GM23338 (cell line): ENCODE data around the gene MAN1B1.

Source experiments
- CTCF ChIP-seq, 2 experiments: fragments of 200-600 bp in 1 of 2; sonication (generic) in 1 of 2; conservative IDR thresholded peaks; 2 replicates each; pipeline versions ENCODE4 v1.5.1 to v1.6.1; 2016 to 2017; ENCODE audit warnings: antibody characterized with exemption in 2 of 2, low read depth in 2 of 2, mild to moderate bottlenecking in 2 of 2, moderate library complexity in 1 of 2
- EZH2 ChIP-seq: fragments of 200-600 bp; sonication (generic); IDR thresholded peaks from one replicate; pipeline ENCODE4 v1.8.0; 2017; ENCODE audit warnings: antibody characterized with exemption, mild to moderate bottlenecking, low read depth; ENCODE audit not compliant: unreplicated experiment
- EZH2phosphoT487 ChIP-seq: fragments of 200-600 bp; sonication (generic); IDR thresholded peaks from one replicate; pipeline ENCODE4 v1.8.1; 2018; ENCODE audit warnings: antibody characterized with exemption; ENCODE audit not compliant: unreplicated experiment
- POLR2AphosphoS5 ChIP-seq: IDR thresholded peaks from 2 replicates; pipeline ENCODE4 v1.6.1; 2016; ENCODE audit warnings: antibody characterized with exemption, low read depth
- REST ChIP-seq: IDR thresholded peaks from one replicate; pipeline ENCODE4 v1.6.1; 2018; ENCODE audit warnings: antibody characterized with exemption; ENCODE audit not compliant: unreplicated experiment
- STAT1 ChIP-seq: IDR thresholded peaks from one replicate; pipeline ENCODE4 v1.6.1; 2016; ENCODE audit warnings: antibody characterized with exemption; ENCODE audit not compliant: unreplicated experiment
- ZNF462 ChIP-seq: fragments of 250-450 bp; sonication (Bioruptor Pico); IDR thresholded peaks from 2 replicates; pipeline ENCODE4 v1.5.0; 2020; ENCODE audit warnings: mild to moderate bottlenecking, moderate library complexity

- TF ChIP-seq CTCF (conservative IDR thresholded peaks at IDR 0.05; ENCODE audit: low read depth in 2 of 2), result 0 out of 4 replicates have a peak, but pooled peaks of 1 of the 2 experiments have one; percentile 1
- TF ChIP-seq REST, result no peak
- TF ChIP-seq EZH2phosphoT487, result no peak
- TF ChIP-seq POLR2AphosphoS5, result no peak
- no peak for TF ChIP-seq STAT1
- TF ChIP-seq EZH2, result no peak
- no peak for TF ChIP-seq ZNF462
Observed at GRCh38 chr9:137048655-137049543, 37.9 kb upstream of the MAN1B1 start.
